Measurements from ENCODE around the gene C1QTNF1. TPM values are rescaled to one million over a fixed set of nuclear protein-coding genes. Genes with fewer than 3 reads are reported as not detected.
A peak's percentile ranks its signal among the peaks of the same experiment; 100 is the strongest.

Gene C1QTNF1
- not detected for total RNA-seq

- Mint-ChIP-seq H3K27ac (no peak within 1 kb of the TSS), H3K36me3 (no peaks in the 10 kb centered on the region), H3K4me3 (peak within 1 kb of the TSS; percentile 62), H3K9me3 (ENCODE audit: low read depth) (no peaks in the 10 kb centered on the region), H3K27me3 (peaks cover 62% of the 10 kb centered on the region), H3K4me1 (peaks cover 6% of the 10 kb centered on the region)
- peak; percentile 78 for ATAC-seq
- no peak for DNase-seq
- CTCF ChIA-PET: no interaction called here
These were observed at the start of gene C1QTNF1 for GRCh38 chr17:79023886-79024771. Gene C1QTNF1 (plus strand): TSS chr17:79024169. CDS start chr17:79043969, 19,800 bp downstream.

GRCh38 chr17:78974635-78975591, 49.1 kb upstream of the C1QTNF1 start:
- Mint-ChIP-seq H3K4me1 (peaks cover 16% of the 10 kb centered on the region), H3K27ac (no peak overlapping the region), H3K9me3 (ENCODE audit: low read depth) (no peaks in the 10 kb centered on the region), H3K36me3 (peaks cover 4% of the 10 kb centered on the region), H3K4me3 (no peak overlapping the region), H3K27me3 (no peaks in the 10 kb centered on the region)
- peak; percentile 36 for DNase-seq
- no peak for ATAC-seq
- CTCF ChIA-PET: interaction anchor here (5.7 kb wide), 1 partner anchor 109 kb away, joined by 70 read pairs; no protein-coding TSS in a partner anchor

- CTCF ChIA-PET: interaction anchor here (2.0 kb wide), 1 partner anchor 112 kb away, joined by 5 read pairs; no protein-coding TSS in a partner anchor
These were observed 46.9 kb upstream of the C1QTNF1 start for GRCh38 chr17:78976907-78977680.

GRCh38 chr17:78977681-78977943, 46.4 kb upstream of the C1QTNF1 start:
- Mint-ChIP-seq H3K36me3 (no peaks in the 10 kb centered on the region), H3K9me3 (ENCODE audit: low read depth) (no peaks in the 10 kb centered on the region), H3K4me3 (peak overlapping the region; percentile 74), H3K27ac (no peak overlapping the region), H3K27me3 (no peaks in the 10 kb centered on the region), H3K4me1 (peaks cover 17% of the 10 kb centered on the region)
- DNase-seq: no peak
- ATAC-seq: no peak
- CTCF ChIA-PET: interaction anchor here (2.0 kb wide), 1 partner anchor 112 kb away, joined by 5 read pairs; no protein-coding TSS in a partner anchor

More at GRCh38 chr17:78976907-78977680, 46.9 kb upstream of the C1QTNF1 start:
- ATAC-seq: no peak
- Mint-ChIP-seq H3K27ac (no peak overlapping the region), H3K4me1 (peaks cover 17% of the 10 kb centered on the region), H3K27me3 (no peaks in the 10 kb centered on the region), H3K4me3 (no peak overlapping the region), H3K36me3 (no peaks in the 10 kb centered on the region), H3K9me3 (ENCODE audit: low read depth) (no peaks in the 10 kb centered on the region)
- no peak for DNase-seq

GRCh38 chr17:78977997-78978973, 45.7 kb upstream of the C1QTNF1 start:
- no peak overlapping the region for H3K27ac Mint-ChIP-seq
- H3K27me3 Mint-ChIP-seq: no peaks in the 10 kb centered on the region
- DNase-seq (no peak), ATAC-seq (no peak)
- peak overlapping the region; percentile 74 for H3K4me3 Mint-ChIP-seq
- no peaks in the 10 kb centered on the region for H3K9me3 Mint-ChIP-seq (ENCODE audit: low read depth)
- H3K4me1 Mint-ChIP-seq: peaks cover 17% of the 10 kb centered on the region
- CTCF ChIA-PET: interaction anchor here (2.0 kb wide), 1 partner anchor 113 kb away, joined by 5 read pairs; no protein-coding TSS in a partner anchor
- H3K36me3 Mint-ChIP-seq: no peaks in the 10 kb centered on the region

DNA sequence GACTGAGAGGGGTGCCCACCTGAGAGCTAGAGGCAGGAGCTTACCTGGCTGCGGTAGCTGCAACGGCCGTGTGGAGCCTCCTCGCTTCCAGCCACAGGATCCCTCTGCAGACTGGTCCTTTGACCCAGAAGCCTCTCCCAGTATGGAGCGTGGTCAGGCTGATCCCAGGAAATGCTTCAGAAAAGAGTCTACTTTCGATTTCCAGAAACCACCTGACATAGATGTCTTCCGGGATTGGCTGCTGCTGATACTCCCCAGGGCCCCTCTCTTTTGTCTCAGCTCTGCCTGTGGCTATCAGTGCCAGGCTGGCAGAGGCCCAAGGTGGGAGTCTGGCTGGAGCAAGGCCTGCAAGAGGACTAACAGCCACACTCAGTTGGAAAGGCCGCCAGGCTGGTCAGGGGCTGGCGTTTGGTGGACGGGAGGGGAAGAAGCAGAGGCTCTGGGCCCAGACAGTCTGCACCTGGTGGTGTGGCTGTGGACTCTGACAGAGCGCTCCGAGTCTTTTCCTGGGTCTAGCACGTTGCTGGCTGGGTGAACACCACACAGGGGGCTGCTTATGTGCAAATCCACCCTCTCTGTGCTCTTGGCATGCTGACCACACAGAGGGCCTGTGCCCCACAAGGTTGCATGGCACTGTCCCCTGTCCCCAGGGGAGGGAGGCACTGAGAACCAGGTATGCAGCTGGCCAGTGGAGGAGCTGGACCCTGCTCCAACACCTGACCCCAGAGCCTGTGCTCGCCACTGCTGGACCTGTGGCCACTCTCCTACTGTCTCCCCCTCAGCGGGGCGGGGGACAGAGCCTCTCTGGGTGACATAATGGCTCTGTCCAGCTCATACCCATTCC, 44.0 kb upstream of the C1QTNF1 start, which contains the start of gene LGALS3BP:
TSS of gene LGALS3BP (minus strand) at position 144 of the 844 bp plus-strand sequence. CDS start 2,732 bp downstream, outside the sequence.
- Mint-ChIP-seq H3K4me1 (peaks cover 17% of the 10 kb centered on the region), H3K27me3 (no peaks in the 10 kb centered on the region), H3K9me3 (ENCODE audit: low read depth) (no peaks in the 10 kb centered on the region), H3K36me3 (no peaks in the 10 kb centered on the region), H3K27ac (peak within 1 kb of the TSS; percentile 75), H3K4me3 (peak within 1 kb of the TSS; percentile 74)
- CTCF ChIA-PET: interaction anchor here (0.7 to 3.8 kb wide), 5 partner anchors 9 to 412 kb away, joined by 3 to 31 read pairs (median 5); no protein-coding TSS in a partner anchor
- ATAC-seq: peak; percentile 84
- DNase-seq: peak; percentile 60

GRCh38 chr17:78980624-78980972, 43.4 kb upstream of the C1QTNF1 start:
- Mint-ChIP-seq H3K4me1 (peaks cover 17% of the 10 kb centered on the region), H3K27me3 (no peaks in the 10 kb centered on the region), H3K36me3 (no peaks in the 10 kb centered on the region), H3K27ac (no peak overlapping the region), H3K9me3 (ENCODE audit: low read depth) (no peaks in the 10 kb centered on the region), H3K4me3 (no peak overlapping the region)
- ATAC-seq: no peak
- DNase-seq: no peak
- CTCF ChIA-PET: interaction anchor here (1.4 to 3.8 kb wide), 4 partner anchors 9 to 115 kb away, joined by 3 to 31 read pairs (median 6); no protein-coding TSS in a partner anchor

GRCh38 chr17:78981010-78981888, 42.7 kb upstream of the C1QTNF1 start:
- Mint-ChIP-seq H3K4me1 (peaks cover 23% of the 10 kb centered on the region), H3K36me3 (no peaks in the 10 kb centered on the region), H3K27ac (no peak overlapping the region), H3K4me3 (no peak overlapping the region), H3K9me3 (ENCODE audit: low read depth) (no peaks in the 10 kb centered on the region), H3K27me3 (peaks cover 2% of the 10 kb centered on the region)
- ATAC-seq (no peak), DNase-seq (no peak)
- CTCF ChIA-PET: interaction anchor here (1.9 to 3.8 kb wide), 2 partner anchors 10 to 115 kb away, joined by 7 to 31 read pairs; no protein-coding TSS in a partner anchor

- H3K4me3 Mint-ChIP-seq: no peak overlapping the region
- peaks cover 15% of the 10 kb centered on the region for H3K4me1 Mint-ChIP-seq
- H3K27me3 Mint-ChIP-seq: peaks cover 8% of the 10 kb centered on the region
- H3K27ac Mint-ChIP-seq: no peak overlapping the region
- H3K9me3 Mint-ChIP-seq (ENCODE audit: low read depth): no peaks in the 10 kb centered on the region
- CTCF ChIA-PET: interaction anchor here (1.7 to 2.2 kb wide), 2 partner anchors 14 to 56 kb away, joined by 5 to 10 read pairs; no protein-coding TSS in a partner anchor
- H3K36me3 Mint-ChIP-seq: peaks cover 8% of the 10 kb centered on the region
- no peak for ATAC-seq
- DNase-seq: no peak
These were observed 38.6 kb upstream of the C1QTNF1 start for GRCh38 chr17:78985395-78985794.

GRCh38 chr17:78986048-78986648, 37.8 kb upstream of the C1QTNF1 start:
- CTCF ChIA-PET: interaction anchor here (0.6 to 2.2 kb wide), 4 partner anchors 10 to 880 kb away, joined by 3 to 10 read pairs (median 6); no protein-coding TSS in a partner anchor
- Mint-ChIP-seq H3K4me3 (no peak overlapping the region), H3K4me1 (peaks cover 15% of the 10 kb centered on the region), H3K36me3 (peaks cover 13% of the 10 kb centered on the region), H3K9me3 (ENCODE audit: low read depth) (no peaks in the 10 kb centered on the region), H3K27ac (no peak overlapping the region), H3K27me3 (peaks cover 8% of the 10 kb centered on the region)
- ATAC-seq (peak; percentile 76), DNase-seq (no peak)

Measured in activated CD8-positive, alpha-beta memory T cell treated with anti-CD3 and anti-CD28 coated beads, Interleukin-2, amount 10 ng/mL, durations not matched to agents 7 days and 5 days (primary cell).